H1 (cell line): ENCODE data around the gene MYO18A. TPM values are rescaled to one million over a fixed set of nuclear protein-coding genes. Genes with fewer than 3 reads are reported as not detected.
A peak's percentile ranks its signal among the peaks of the same experiment; 100 is the strongest.

Experiments used
- CTCF ChIA-PET: fragments of 300-600 bp; sonication (Branson Sonifier 250); formaldehyde crosslinking; loops from one replicate; lab custom pipeline; 2021; ENCODE audit not compliant: partially characterized antibody; lab: Charles Lee
- POLR2A ChIA-PET: fragments of 300-600 bp; sonication (Branson Sonifier 250); formaldehyde crosslinking; loops from one replicate; lab custom pipeline; 2021; ENCODE audit warnings: inconsistent platforms; ENCODE audit not compliant: partially characterized antibody; lab: Charles Lee
- DNase-seq, 2 experiments: peaks; one replicate each; pipeline versions ENCODE4 v3.0.0 to v3.0.0-alpha.2; 2010 to 2022; ENCODE audit warnings: low spot score in 2 of 2, low read depth in 1 of 2, mixed read lengths in 1 of 2
- FAIRE-seq: peaks from 2 replicates; lab custom pipeline; 2011; peaks lifted over from hg19 to GRCh38; lab: Jason Lieb, UNC
- H2AFZ ChIP-seq: 2 replicates; pipeline ENCODE4 v1.8.1; 2012; ENCODE audit warnings: low read length, inconsistent platforms
- H2AK5ac ChIP-seq: 2 replicates; pipeline ENCODE4 v1.6.1; 2013; ENCODE audit warnings: low read depth, low read length
- H2BK120ac ChIP-seq: replicated peaks from 2 replicates; pipeline ENCODE3; 2013; ENCODE audit warnings: low read depth, low read length, inconsistent platforms
- H2BK12ac ChIP-seq: 2 replicates; pipeline ENCODE4 v1.6.1; 2013; ENCODE audit warnings: low read depth, low read length
- H2BK15ac ChIP-seq: 2 replicates; pipeline ENCODE4 v1.6.1; 2013; ENCODE audit warnings: low read length
- H2BK20ac ChIP-seq: 2 replicates; pipeline ENCODE4 v1.6.1; 2013; ENCODE audit warnings: low read length
- H2BK5ac ChIP-seq: 2 replicates; pipeline ENCODE4 v1.6.1; 2013; ENCODE audit warnings: low read depth, low read length
- H3K14ac ChIP-seq: 2 replicates; pipeline ENCODE4 v1.6.1; 2013; ENCODE audit warnings: inconsistent platforms; ENCODE audit not compliant: insufficient read length
- H3K18ac ChIP-seq: 2 replicates; pipeline ENCODE4 v1.6.1; 2013; ENCODE audit warnings: low read length; ENCODE audit errors: extremely low read depth
- H3K23ac ChIP-seq: 2 replicates; pipeline ENCODE4 v1.6.1; 2013; ENCODE audit warnings: inconsistent platforms; ENCODE audit not compliant: insufficient read length
- H3K23me2 ChIP-seq: 2 replicates; pipeline ENCODE4 v1.6.1; 2013; ENCODE audit warnings: low read depth, low read length
- H3K27ac ChIP-seq: 2 replicates; pipeline ENCODE4 v1.6.1; 2011; ENCODE audit warnings: low read depth, low read length, inconsistent platforms
- H3K27me3 ChIP-seq, 4 experiments: replicated peaks in 1 of 4; 1 replicate in 1 of 4; 2 replicates in 3 of 4; pipeline versions ENCODE4 v1.6.1 to v1.8.1; 2011 to 2013; ENCODE audit warnings: low read length in 3 of 4, mild to moderate bottlenecking in 3 of 4, inconsistent platforms in 2 of 4, mixed read lengths in 2 of 4, moderate library complexity in 1 of 4; ENCODE audit not compliant: control insufficient read depth in 3 of 4, insufficient read depth in 3 of 4; ENCODE audit errors: extremely low read depth in 1 of 4
- H3K36me3 ChIP-seq, 4 experiments: 2 replicates each; pipeline versions ENCODE4 v1.6.1 to v1.8.1; 2011 to 2013; ENCODE audit warnings: mild to moderate bottlenecking in 4 of 4, low read length in 3 of 4, moderate library complexity in 2 of 4, control low read depth in 1 of 4, inconsistent platforms in 1 of 4; ENCODE audit not compliant: insufficient read depth in 4 of 4, control insufficient read depth in 2 of 4
- H3K4ac ChIP-seq: replicated peaks from 2 replicates; pipeline ENCODE3; 2013; ENCODE audit warnings: low read length, low read depth, mixed read lengths, inconsistent platforms; ENCODE audit not compliant: insufficient read length
- H3K4me1 ChIP-seq, 4 experiments: replicated peaks in 1 of 4; 1 replicate in 1 of 4; 2 replicates in 3 of 4; pipeline versions ENCODE4 v1.6.1 to v1.8.1; 2011 to 2013; ENCODE audit warnings: low read length in 3 of 4, inconsistent platforms in 2 of 4, mixed read lengths in 1 of 4; ENCODE audit not compliant: insufficient read depth in 4 of 4, control insufficient read depth in 3 of 4
- H3K4me2 ChIP-seq, 2 experiments: 2 replicates each; pipeline versions ENCODE4 v1.6.1 to v1.8.1; 2011 to 2013; ENCODE audit warnings: low read depth in 2 of 2, low read length in 2 of 2, control low read depth in 1 of 2, inconsistent platforms in 1 of 2, mild to moderate bottlenecking in 1 of 2; ENCODE audit not compliant: insufficient read depth in 1 of 2
- H3K4me3 ChIP-seq, 4 experiments: fragments of 200-600, 300-600 bp in 1 of 4; sonication (generic), shearing (Covaris generic), sonication (Bioruptor Twin) in 1 of 4; 2 replicates each; pipeline versions ENCODE4 v1.5.1 to v1.8.1; 2011 to 2016; ENCODE audit warnings: low read length in 4 of 4, low read depth in 3 of 4, control low read depth in 2 of 4, inconsistent platforms in 2 of 4, mild to moderate bottlenecking in 2 of 4, mixed read lengths in 1 of 4, moderate library complexity in 1 of 4; ENCODE audit not compliant: insufficient read depth in 2 of 4; ENCODE audit errors: extremely low read depth in 1 of 4
- H3K56ac ChIP-seq: replicated peaks from 2 replicates; pipeline ENCODE3; 2013; ENCODE audit warnings: low read depth, mild to moderate bottlenecking, mixed read lengths, low read length, inconsistent platforms; ENCODE audit not compliant: insufficient read length
- H3K79me1 ChIP-seq: 2 replicates; pipeline ENCODE4 v1.6.1; 2013; ENCODE audit warnings: low read depth, low read length, control low read depth
- H3K79me2 ChIP-seq, 2 experiments: 2 replicates each; pipeline versions ENCODE4 v1.6.1 to v1.8.1; 2012 to 2013; ENCODE audit warnings: low read length in 2 of 2, mild to moderate bottlenecking in 2 of 2, inconsistent platforms in 1 of 2; ENCODE audit not compliant: insufficient read depth in 2 of 2, control insufficient read depth in 1 of 2
- H3K9ac ChIP-seq, 4 experiments: replicated peaks in 1 of 4; 1 replicate in 1 of 4; 2 replicates in 3 of 4; pipeline versions ENCODE4 v1.6.1 to v1.8.1; 2011 to 2013; ENCODE audit warnings: low read depth in 3 of 4, low read length in 3 of 4, control low read depth in 2 of 4, mild to moderate bottlenecking in 2 of 4, moderate library complexity in 2 of 4, inconsistent platforms in 1 of 4; ENCODE audit errors: extremely low read depth in 1 of 4
- H3K9me3 ChIP-seq, 2 experiments: 2 replicates each; pipeline versions ENCODE4 v1.6.1 to v1.8.1; 2012 to 2013; ENCODE audit warnings: mild to moderate bottlenecking in 2 of 2, moderate library complexity in 2 of 2, control low read depth in 1 of 2, inconsistent platforms in 1 of 2, low read depth in 1 of 2, low read length in 1 of 2, mixed read lengths in 1 of 2; ENCODE audit not compliant: insufficient read depth in 2 of 2
- H4K20me1 ChIP-seq, 2 experiments: replicated peaks in 1 of 2; 2 replicates each; pipeline versions ENCODE3 to v1.8.1; 2011 to 2013; ENCODE audit warnings: inconsistent platforms in 2 of 2, low read length in 2 of 2, mild to moderate bottlenecking in 1 of 2; ENCODE audit not compliant: insufficient read depth in 2 of 2, control insufficient read depth in 1 of 2
- H4K5ac ChIP-seq: 2 replicates; pipeline ENCODE4 v1.6.1; 2013; ENCODE audit warnings: low read length, low read depth, mixed read lengths, inconsistent platforms; ENCODE audit not compliant: insufficient read length
- H4K8ac ChIP-seq: 2 replicates; pipeline ENCODE4 v1.8.0; 2013; ENCODE audit warnings: mild to moderate bottlenecking, moderate library complexity, low read length, inconsistent platforms; ENCODE audit not compliant: insufficient read depth; ENCODE audit errors: extremely low read depth
- H4K91ac ChIP-seq: replicated peaks from 2 replicates; pipeline ENCODE3; 2013; ENCODE audit warnings: low read length, mixed read lengths, inconsistent platforms; ENCODE audit not compliant: insufficient read length
- ASH2L ChIP-seq: fragments of 200-600, 300-600 bp; sonication (generic); IDR thresholded peaks from one replicate; pipeline ENCODE4 v1.7.1; 2017; ENCODE audit warnings: low read length
- BRCA1 ChIP-seq: IDR thresholded peaks from 2 replicates; pipeline ENCODE4 v1.6.1; 2012; ENCODE audit warnings: low read depth, low read length, improper control_type of control experiment
- HDAC6 ChIP-seq: IDR thresholded peaks from one replicate; pipeline ENCODE4 v1.7.1; 2012; ENCODE audit warnings: low read depth, mild to moderate bottlenecking, inconsistent platforms, low read length, moderate library complexity
- PHF8 ChIP-seq: fragments of 200-600 bp; sonication (generic); conservative IDR thresholded peaks from 2 replicates; pipeline ENCODE4 v1.7.1; 2012; ENCODE audit warnings: low read depth, mild to moderate bottlenecking, inconsistent platforms, low read length, moderate library complexity
- SP4 ChIP-seq: IDR thresholded peaks from 2 replicates; pipeline ENCODE4 v1.6.1; 2012; ENCODE audit warnings: low read length, inconsistent platforms
- WGBS, 2 experiments: shearing (Covaris generic) in 1 of 2; methylation state at CpG; one replicate each; pipeline versions ENCODE4 v1.1.6 to v1.1.7; 2013 to 2015; ENCODE audit warnings: low lambda C conversion rate in 2 of 2, mixed read lengths in 2 of 2, inconsistent platforms in 1 of 2, low coverage in 1 of 2, missing lambda C conversion rate in 1 of 2; ENCODE audit not compliant: insufficient replicate concordance in 2 of 2, insufficient coverage in 1 of 2, insufficient read length in 1 of 2; ENCODE audit errors: extremely low coverage in 1 of 2, missing lambda C conversion rate in 1 of 2; 5-methylcytosine and 5-hydroxymethylcytosine counted together
- polyA plus RNA-seq, 7 experiments: library from polyadenylated mRNA; depleted of rRNA in 3 of 7; stranded (reverse) in 5 of 7; unstranded in 2 of 7; fragments of >200 nt in 5 of 7; fragments of 200-250 nt in 2 of 7; gene quantifications; 1 replicate in 5 of 7; 2 replicates in 1 of 7; 4 replicates in 1 of 7; pipeline versions ENCODE4 v1.2.1 to v1.2.3, GENCODE V29; 2011 to 2013; ENCODE audit warnings: missing spikeins in 2 of 7, mixed read lengths in 2 of 7
- total RNA-seq: library from RNA; stranded (reverse); fragmentation: NEBNext Ultra II Directional; extraction: Animal tissue kit (Norgen Biotek cat#: 25700); gene quantifications from 2 replicates; pipeline ENCODE4 v1.2.1, GENCODE V29; 2021

Gene MYO18A
- total and polyA plus RNA-seq, 2 of the 8 experiments (the other 6 are each of a cell fraction or from before 2014, with no cell fraction given) = 7.6 to 43.8 TPM

DNA sequence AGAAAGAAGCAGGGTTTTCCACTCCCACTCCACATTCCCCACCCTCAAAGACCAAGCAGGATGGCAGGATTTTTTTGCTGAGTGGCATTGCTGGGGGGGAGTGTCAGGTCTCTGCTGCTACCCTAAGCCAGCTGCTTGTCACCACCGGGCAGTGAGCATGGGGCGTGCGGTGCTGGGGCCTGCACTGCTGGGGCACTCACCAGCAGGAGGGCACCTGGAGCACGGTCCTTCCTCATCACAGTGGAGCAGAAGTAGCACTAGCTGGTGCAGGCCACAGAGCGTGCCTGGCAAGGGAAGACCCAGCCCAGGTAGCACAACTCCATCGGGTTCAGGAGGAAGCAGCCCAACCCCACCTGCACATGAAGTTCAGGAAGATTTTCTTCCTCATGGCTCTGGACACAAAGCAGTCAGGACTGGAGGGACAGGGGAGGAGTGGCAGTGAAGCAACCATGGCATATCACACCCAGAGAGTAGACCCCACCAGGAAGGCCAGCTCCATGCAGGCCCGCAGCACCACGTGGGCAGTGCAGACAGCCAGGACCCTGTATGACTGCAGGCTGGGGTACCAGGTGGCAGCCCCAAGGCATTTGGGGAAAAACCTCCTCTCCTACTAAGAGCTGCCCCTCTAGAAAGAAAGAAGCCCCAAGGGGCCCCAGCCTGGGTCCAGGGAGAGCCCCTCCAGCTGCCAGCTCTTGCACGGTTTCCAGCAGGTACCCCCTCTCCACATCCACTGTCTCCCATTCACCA, 16.7 kb upstream of the MYO18A start:
- Histone ChIP-seq H4K91ac (no peak overlapping the region), H4K20me1 (no peaks in the 10 kb centered on the region), H3K27me3 (no peaks in the 10 kb centered on the region), H3K14ac (no peak overlapping the region), H3K4ac (peak overlapping the region; percentile 1), H2BK20ac (no peak overlapping the region), H2BK120ac (no peak overlapping the region), H3K79me2 (no peaks in the 10 kb centered on the region), H3K23me2 (no peaks in the 10 kb centered on the region), H3K4me1 (peaks cover 0 to 3% (median 0%) of the 10 kb centered on the region in 4 experiments; a peak in 1 of 7 replicates), H3K9me3 (no peaks in the 10 kb centered on the region), H3K4me2 (no peak overlapping the region), H3K4me3 (no peak overlapping the region), H3K18ac (no peak overlapping the region), H2BK15ac (peak overlapping the region; percentile 10; the same call in 1 of the 2 replicates), H2AK5ac (no peak overlapping the region), H3K36me3 (no peaks in the 10 kb centered on the region), H2BK5ac (no peak overlapping the region; the same call in 1 of the 2 replicates), H3K9ac (no peak overlapping the region), H2BK12ac (no peak overlapping the region), H3K23ac (no peak overlapping the region), H4K8ac (no peak overlapping the region), H3K56ac (no peak overlapping the region), H3K27ac (no peak overlapping the region), H4K5ac (no peak overlapping the region), H3K79me1 (no peaks in the 10 kb centered on the region), H2AFZ (0 out of 2 replicates have a peak overlapping the region, but pooled peaks have one; percentile 33)
- ChIA-PET CTCF (interaction anchor here (0.6 to 42.5 kb wide), 7 partner anchors 10 to 95 kb away, joined by 3 to 731 read pairs (median 7); partner anchors contain the start of gene MYO18A), POLR2A (interaction anchor here (1.5 kb wide), 1 partner anchor 11 kb away, joined by 3 read pairs; no protein-coding TSS in a partner anchor)
- DNase-seq (no peak), FAIRE-seq (no peak)
- 95% methylated on average over 9 of the region's 9 CpGs; no CpG with 5 or more reads in 1 of the 2 experiments for WGBS, 2 experiments
- TF ChIP-seq PHF8 = no peak
- TF ChIP-seq BRCA1 = no peak
- TF ChIP-seq ASH2L = no peak
- no peak for TF ChIP-seq SP4
- no peak for TF ChIP-seq HDAC6
